ENCODE data around the gene EPN3.

- TF ChIP-seq CTCF (IDR thresholded peaks at IDR 0.05) (no peak), POLR2A (IDR thresholded peaks at IDR 0.05) (no peak)
Measured at GRCh38 chr17:50584749-50585148, 52.2 kb downstream of the EPN3 start.
